NCI-H2107 treated with DMSO at 0.1 percent for 48 hours (cell line): Measurements from ENCODE around the gene CFAP61.
A peak's percentile ranks its signal among the peaks of the same experiment; 100 is the strongest.

Source experiments
- DNase-seq: peaks from one replicate; lab custom pipeline; 2025; ENCODE audit not compliant: unreplicated experiment; lab: John Stamatoyannopoulos, UW

CFAP61 gene

DNA sequence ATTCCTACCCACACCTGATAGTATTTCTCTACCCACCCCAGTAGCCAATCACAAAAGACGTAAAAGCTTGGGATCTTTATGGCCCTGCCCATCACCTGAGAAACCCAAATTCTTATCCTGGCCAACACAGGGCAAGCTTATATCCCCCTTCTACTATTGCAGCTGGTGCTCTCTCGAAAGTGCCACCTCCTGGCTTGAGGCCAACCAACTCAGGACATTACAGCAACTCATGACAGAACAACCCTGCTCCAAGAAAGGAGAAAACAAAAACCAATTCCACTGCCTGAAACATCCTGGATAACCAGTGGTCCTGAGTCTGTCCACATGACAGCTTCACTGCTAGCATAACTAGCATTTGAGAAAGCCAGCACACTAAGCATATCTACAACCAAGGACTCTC lies 97.9 kb downstream of the CFAP61 start:
- no peak for DNase-seq

DNA sequence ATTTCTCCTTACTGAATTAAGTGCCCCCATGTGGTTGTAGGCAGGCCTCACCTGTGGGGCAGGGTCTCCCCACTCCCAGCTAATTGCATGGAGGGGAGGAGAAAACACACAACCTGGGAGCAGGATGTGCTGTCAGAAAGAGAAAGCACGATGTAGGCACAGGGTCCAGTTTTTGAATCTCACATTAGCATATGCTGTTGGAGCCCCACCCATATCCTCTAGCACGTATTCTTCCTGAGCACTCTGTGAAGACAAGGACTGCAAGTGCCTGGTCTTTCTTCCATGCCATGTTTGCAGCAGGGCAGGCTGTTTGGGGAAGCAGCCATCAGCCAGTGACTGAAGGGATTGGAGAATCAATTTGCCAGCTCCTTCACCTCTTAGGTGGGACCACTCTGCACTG lies 108.2 kb downstream of the CFAP61 start:
- no peak for DNase-seq

DNA sequence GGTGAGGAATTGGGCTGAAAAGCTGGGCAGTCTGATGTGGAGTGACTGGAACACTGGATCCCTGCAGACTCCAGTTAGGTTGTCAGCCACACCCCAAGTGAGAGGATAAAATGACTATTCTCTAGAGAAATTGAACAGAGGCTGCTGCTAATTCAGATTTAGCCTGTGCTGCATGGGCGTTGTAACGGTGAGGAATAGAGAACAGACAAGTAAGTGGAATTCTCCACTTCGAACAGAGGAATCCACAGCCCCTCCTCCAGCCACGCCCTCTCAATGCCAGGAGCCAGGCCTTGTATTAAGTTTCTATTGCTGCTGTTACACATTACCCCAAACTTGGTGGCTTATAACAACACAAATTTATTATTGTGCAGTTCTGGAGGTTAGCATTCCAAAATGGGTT lies 109.3 kb downstream of the CFAP61 start:
- no peak for DNase-seq

DNA sequence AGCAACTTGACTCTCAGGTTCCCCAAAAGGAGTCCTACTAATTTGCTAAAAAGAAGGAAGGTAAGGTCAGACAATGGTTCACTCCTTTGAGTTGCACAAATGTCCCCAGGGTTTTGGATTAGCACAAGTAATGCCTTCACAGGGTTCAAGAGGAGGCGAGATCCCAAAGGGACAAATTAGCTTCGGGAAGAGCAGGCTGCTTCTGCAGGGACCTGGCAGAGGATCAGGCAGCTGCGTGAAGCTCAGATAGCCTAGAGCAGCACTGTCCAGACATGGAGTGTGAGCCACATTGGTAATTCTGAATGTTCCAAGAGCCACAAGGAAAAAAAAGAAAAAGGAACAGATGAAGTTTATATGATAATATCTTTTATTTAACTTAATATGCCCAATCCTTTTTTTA lies 115.4 kb downstream of the CFAP61 start:
- DNase-seq = no peak

DNA sequence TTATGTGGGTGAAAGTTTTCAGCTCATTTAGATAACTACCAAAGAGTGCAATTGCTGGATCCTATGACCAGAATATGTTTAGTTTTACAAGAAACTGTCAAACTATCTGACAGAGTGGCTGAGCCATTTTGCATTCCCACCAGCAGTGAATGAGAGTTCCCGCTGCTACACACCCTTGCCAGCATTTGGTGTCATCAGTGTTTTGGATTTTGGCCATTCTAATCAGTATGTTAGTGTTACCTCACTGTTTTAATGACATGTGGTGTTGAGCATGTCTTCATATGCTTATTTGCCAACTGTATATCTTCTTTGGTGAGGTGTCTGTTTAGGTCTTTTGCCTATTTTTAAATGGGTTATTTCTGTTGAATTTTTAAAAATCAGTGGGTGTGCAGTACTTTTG lies 120.9 kb downstream of the CFAP61 start:
- DNase-seq = no peak

DNA sequence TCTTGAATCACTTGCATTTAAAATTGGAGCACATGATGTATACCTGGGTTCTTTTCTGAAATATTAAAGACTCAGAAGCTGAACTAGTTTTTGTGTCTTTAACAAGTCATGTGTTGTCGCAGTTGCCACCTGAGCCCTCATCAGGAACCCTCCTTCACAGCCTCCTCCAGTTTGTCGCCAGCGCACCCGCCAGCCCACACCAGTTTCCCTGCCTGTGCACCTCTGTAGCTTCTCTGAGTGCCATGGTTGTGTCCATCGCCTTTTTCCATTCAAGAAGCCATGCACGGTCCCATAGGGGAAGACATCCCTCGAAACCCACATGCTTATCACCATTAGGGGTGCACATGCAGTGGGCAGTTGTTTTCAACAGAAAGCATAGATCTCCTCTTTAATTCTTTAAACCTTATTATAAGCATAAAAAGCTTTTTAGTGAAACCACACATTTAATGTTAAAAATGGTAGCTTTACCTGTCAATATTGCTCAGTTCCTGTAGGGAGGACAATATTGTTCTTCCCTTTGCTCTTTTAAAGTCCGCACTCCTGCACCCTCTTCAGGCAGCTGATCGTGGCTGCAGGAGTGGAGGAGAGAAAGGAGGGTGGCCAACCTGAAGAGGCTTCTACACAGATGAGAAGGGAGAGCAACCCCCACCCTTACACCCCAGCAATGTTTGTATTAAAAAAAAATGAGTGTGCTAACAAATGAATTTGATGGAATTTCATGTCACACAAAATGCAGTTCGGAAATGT lies 121.9 kb downstream of the CFAP61 start:
- no peak for DNase-seq

DNA sequence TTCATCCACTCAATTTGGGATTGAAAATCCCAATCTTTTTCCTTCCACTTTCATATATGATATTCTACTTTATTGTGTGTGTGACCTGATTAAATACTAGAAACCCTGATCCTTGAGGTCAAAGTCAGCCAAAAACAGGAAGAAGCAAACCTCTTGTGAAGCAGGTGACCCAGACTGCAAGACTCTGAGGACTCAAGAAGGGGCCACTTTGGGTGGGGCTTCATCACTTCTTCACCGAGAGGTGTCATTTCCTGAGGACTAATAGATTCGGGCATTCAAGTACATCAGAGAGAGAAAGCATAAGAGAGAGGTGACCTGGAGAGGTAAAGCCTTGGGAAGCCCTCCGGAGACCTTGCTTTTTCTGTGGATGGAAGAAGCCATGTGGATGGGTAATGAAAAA lies 129.0 kb downstream of the CFAP61 start:
- DNase-seq = no peak

DNA sequence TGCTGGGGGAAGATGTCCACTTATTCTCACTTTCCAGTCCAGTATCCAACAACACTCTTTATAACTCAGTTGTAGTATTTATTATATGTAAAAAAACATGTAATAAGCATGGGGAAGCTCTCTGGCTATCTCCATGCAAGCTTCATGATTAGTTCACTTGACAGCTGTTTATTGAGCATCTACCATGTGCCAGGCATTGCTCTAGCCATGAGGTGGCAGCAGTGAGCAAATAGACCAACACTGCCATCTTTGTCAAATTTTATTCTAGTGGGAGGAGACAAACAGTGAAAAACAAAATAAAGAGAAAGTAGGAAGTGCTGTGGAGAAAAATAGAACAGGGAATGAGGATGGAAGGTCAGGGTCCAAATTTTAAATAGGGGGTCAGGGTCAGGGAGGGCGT lies 131.8 kb downstream of the CFAP61 start:
- no peak for DNase-seq

DNA sequence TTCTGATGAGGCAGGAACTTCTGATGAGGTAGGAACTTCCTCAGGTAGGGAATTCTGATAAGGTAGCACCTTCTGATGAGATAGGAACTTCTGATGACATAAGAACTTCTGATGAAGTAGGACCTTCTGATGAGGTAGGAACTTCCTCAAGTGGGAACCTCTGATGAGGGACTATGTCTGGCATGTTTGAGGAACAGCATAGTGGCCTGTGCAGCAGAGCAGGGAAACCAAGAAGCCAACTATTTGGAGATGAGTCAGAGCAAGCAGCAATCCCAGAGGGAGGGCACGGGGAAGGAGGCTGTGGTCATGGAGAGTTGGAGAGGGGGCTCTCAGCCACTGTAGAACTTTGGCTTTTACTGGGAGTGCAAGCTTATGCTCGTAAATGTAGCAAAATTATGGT lies 132.4 kb downstream of the CFAP61 start:
- DNase-seq = no peak

DNA sequence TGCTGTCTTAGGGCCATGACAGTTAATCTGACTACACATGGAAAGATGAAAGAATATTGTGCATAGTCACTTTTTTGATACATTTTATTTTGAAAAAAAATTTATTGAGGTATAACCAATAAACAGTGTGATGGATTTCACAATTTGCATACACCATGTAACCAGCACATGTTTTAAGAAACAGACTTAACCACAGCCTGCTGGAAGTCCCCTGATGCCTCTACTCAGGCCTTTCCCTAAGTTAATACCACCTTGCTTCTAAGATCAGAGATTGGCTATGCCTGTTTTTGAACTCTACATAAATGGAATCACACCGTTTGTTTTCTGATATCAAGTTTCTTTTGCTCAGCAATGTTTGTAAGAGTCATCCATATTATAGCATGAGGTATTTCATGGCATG lies 136.3 kb downstream of the CFAP61 start:
- DNase-seq = no peak

DNA sequence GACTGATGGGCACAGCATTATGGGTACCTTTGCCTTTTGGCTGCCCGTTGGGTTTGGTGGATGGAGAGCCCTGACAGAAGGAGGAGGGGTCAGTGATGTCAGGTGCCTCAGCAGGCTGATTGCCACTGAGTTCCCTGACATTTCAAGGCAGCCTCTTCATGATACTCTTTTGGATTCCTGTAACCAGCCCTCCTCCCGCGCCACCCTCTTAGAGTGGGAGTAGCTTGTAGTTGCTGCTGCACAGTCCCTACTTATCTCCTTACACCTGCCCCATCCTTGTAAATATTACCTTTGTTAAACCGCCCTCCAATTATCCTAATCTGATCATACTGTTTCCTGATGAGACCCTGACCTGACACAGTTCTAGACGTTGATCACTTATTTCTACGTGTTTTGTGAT lies 140.0 kb downstream of the CFAP61 start:
- no peak for DNase-seq

DNA sequence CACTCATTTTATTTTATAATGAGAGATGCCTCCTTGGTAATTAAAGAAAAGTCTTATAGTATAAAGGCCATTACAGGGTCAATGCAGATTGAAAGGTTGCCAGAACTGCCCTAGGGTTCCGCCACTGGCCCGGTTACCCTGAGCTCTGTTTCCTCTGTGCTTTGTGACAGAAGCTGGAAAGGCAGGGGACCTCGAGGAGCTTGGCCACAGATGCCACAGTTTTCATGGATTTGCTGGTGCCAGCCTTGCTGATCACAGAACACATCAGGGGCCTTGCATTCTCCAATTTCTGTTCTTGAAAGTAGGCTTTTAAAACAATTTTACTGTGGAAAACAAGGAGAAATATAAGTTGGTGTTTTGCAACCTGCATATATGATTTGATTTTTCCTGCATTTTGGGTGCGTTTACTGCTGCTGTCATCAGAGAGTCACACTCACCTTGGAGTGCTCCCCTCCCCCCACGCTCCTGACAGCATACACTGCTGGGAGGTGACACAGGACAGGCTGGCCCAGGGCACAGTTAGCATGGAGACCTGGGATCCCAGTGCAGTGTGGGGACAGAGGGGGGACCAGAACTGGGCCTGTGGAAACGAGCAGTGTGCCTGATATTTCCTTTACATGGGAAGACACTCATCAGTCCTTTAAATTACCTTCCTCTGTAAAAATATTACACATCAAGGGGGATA lies 142.8 kb downstream of the CFAP61 start:
- no peak for DNase-seq

DNA sequence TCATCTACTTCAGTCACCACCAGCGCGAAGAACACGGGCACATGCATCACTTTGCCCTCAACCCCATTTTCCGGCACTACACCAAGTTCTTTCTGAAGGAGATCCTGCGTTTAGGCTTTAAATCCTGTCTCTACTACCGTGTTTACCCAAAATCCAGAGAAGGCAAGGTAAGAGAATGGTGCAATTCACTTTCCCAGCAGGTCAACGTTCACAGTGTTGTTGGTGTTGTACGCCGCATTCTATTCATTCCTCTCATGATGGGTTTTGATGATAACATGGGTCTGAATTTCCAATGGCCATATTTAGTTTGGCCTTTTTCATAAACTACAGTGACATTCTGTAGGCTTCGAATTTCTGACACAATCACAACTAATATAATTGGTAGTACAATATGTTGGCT lies 144.3 kb downstream of the CFAP61 start:
- DNase-seq = no peak

DNA sequence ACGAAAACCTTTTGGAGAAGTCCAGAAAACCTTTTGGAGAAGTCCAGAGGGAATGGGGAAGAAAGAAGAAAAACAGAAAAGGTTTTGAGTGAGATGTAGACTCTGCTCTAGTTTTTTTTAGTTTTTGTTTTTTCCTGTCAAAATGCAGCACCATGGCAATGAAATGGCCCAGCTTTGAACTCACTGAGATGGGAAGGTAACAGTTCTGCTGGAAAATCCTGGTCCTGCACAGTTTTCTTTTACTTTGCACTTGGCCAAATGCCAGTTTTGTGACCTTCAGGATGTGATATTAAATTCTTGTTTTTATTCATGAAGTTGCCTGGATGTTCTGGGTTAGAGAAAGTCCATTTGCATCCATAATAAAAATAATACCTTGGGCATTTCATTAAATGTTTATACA lies 145.7 kb downstream of the CFAP61 start:
- no peak for DNase-seq

DNA sequence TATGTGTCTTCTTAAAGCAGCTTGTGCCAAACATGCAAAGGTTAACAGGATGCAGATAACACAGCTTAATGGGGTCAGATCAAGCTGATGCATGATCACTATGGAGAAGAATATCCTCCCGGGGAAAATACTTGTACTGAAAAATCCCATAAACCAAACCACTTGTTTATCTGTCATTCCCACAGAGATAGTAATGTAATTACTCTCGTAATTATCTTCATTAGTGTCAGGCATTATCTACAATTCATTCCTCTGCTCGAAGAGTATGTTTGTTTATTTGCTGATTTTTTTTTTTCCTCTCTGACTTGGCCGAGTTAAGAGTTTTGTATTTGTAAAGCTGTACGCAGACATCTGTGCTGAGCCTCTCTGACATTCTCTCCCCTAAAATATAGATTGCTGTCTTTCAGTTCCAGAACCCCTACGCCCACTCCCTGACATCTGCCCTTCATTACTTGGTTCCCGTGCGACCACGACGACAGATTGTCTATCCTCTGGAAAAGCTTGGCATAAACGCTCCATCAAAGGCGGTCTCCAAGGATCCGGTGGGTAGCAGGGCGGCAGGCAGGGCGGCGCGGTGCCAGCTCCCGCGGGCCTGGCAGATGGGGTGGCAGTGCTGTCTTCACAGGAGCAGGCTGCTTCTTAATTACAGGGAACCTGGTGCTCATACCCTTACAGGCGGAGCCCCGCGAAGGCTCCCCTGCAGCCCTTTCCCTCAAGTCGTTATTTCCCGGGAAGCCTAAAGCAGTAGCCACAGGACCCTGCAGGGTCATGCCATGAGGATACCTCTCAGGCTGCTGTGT lies 147.2 kb downstream of the CFAP61 start:
- DNase-seq = no peak

DNA sequence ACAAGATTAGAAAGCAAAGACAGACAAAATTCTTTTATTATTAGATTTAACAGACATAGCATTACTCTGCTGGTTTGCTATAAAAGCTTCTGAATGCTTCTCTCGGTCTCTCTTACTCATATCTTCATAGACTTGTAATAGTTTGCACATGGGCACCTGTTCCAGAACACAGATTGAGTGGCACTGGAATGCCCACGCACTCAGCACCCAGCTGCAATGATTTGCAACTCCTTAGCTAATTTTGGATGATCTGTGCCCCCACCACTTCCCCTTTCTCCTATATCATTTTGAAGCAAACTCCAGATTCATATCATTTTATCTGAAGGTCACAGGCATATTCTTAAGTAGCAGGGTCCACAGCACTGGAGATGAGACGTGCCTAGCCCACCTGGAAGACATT lies 148.8 kb downstream of the CFAP61 start:
- no peak for DNase-seq

DNA sequence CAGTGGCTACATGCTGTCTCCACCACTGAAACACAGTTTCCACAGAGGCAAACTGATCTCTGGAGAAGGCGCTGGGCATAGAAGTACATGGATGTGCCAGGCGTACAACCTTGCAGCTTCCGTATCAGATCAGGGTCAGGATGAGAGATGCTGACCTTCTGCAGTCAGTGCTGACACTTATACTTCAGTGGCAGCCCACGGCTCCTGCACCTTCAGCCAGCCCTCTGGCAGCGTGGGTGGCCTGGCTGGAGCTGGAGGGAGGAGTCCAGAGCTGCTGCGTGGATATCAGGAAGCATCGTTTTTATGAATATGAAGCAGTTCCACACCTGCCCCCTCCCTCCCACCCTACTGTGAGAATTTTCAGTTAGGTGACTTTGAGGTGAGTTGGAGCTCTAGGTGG lies 149.3 kb downstream of the CFAP61 start:
- DNase-seq = no peak

DNA sequence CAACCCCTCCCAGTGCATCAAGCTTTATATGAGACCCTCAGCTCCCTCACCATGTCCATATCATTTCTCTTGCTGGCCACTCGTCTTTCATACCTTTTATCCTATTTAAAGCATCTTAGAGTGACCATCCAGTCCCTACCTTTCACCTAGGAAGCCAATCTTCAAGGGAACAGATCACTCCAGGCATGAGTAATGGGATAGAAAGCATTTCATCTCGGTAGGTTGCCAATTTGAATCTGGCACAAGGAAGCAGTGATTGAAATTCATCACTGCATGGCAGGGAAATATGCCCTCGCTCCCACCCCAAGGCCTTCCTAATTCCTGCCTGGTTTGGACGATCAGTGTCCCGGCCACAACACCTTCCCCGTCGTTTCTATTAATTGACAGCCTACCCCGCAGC lies 150.4 kb downstream of the CFAP61 start:
- no peak for DNase-seq

DNA sequence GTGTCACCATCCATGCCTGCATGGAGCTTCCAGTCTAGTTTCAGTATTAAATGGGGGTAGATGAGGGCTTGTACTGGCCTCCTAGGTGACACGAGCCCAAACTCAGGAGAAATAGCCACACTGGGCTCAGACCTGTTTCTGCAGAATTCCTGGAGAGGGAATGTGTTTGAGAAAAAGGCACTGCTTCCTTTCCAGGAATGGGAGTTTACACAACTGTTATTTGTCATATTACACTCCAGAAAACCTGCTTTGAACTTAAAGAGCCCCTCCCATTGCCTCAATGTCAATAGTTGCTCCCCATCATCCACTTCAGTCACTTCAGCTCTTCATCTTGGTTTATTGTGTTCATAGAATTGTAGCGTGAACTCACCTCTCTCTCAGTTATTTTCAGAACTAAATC lies 151.5 kb downstream of the CFAP61 start:
- peak; percentile 50 for DNase-seq

DNA sequence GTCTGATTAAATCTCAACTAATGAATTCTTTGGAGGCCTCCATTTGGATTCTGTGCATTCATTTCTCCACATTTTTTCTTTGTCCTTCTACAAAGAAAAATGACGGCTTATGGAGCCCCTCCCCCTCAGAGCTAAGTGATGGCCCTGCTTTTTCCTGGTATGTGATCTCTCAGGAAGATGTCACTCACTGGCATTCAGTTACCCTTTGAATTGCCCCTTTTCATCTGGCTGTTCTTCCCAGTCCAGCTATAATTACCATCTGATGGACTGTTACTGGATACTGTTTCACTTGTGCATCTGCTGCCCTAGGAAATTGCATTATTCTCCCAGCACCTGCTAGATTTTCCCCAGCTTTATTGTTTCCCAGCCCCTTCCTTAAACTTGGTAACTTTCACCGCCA lies 151.9 kb downstream of the CFAP61 start:
- DNase-seq = peak; percentile 81

DNA sequence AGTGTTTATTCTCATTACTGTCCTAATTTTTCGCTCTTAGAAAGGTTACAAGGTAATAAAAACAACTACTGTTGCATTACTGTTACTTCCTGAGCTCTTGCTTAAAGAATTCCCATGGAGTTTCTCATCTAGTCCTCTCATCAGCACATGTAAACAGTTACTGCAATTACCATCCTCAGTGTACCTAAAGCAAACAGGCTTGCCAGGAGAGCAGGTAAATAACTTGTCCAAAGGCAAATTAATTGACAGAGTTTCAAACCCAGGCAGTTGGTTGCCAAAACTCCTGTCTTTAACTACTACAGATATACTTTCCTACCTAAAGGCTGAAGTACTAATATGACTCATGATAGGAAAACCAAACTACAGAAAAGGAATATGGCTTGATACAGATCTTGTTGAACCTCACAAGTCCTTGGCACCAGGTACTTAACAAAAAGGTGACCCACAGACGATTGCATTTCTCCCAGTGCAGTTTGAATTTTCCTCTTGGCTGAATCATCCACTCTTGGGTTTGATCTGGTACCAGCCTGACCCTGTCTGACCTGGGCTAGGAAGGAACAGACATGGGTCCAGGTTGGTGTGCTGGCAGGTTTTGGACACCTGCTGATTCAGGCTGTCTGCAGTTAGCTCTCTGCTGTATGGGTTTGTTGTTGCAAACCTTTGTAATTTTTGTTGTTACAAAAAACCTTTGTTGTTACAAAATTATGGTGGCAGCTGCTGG lies 153.0 kb downstream of the CFAP61 start:
- DNase-seq = no peak

DNA sequence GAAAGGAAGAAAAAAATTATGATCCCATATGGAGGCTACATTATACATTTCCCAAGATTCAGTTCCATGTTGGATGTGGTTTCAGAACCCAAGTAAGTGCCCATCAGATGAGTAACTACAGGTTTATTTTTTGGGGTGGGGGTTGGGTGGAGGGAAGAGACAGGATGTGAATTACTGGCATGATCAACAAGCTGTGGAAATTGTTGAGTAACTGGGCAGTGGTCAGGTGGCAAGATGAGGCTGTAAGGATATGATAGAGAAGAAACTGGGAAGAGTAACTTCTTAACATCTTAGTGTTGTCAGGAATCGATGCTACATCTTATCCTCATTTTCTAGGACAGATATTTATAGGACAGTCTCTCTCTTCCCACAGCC lies 153.5 kb downstream of the CFAP61 start:
- DNase-seq = no peak
